Activated CD4-positive, alpha-beta T cell treated with anti-CD3 and anti-CD28 coated beads, Interleukin-2, amount 10 ng/mL, durations not matched to agents 24 days and 14 days (primary cell): ENCODE results near the gene SKIL. TPM values are rescaled to one million over a fixed set of nuclear protein-coding genes. Genes with fewer than 3 reads are reported as not detected.

Source experiments
- DNase-seq: peaks from one replicate; pipeline ENCODE4 v3.0.0; 2022
- H3K27ac Mint-ChIP-seq: one replicate; pipeline ENCODE4 v1.8.0; 2022; ENCODE audit warnings: mild to moderate bottlenecking, mixed read lengths
- H3K27me3 Mint-ChIP-seq: one replicate; pipeline ENCODE4 v1.8.0; 2022; ENCODE audit warnings: mixed read lengths
- H3K36me3 Mint-ChIP-seq: one replicate; pipeline ENCODE4 v1.8.0; 2022; ENCODE audit warnings: low read depth, mild to moderate bottlenecking, mixed read lengths
- H3K4me1 Mint-ChIP-seq: one replicate; pipeline ENCODE4 v1.8.0; 2021; ENCODE audit warnings: mixed read lengths
- H3K4me3 Mint-ChIP-seq: one replicate; pipeline ENCODE4 v1.8.0; 2022; ENCODE audit warnings: mild to moderate bottlenecking, moderate library complexity, mixed read lengths
- H3K9me3 Mint-ChIP-seq: one replicate; pipeline ENCODE4 v1.8.0; 2021; ENCODE audit warnings: mixed read lengths
- intact Hi-C: fragments of 100-400 bp; cut with micrococcal nuclease; formaldehyde crosslinking; loops from one replicate; pipeline ENCODE4 v1.15.1; 2023
- total RNA-seq: library from RNA; stranded (reverse); gene quantifications from 2 replicates; pipeline ENCODE4 v1.2.3, GENCODE V29; 2022

Gene SKIL
- total RNA-seq, 1 donor from 2014 or later: 23.3 TPM

GRCh38 chr3:170442947-170443346, 85.4 kb downstream of the SKIL start:
- intact Hi-C loops: no loop called here
- Mint-ChIP-seq H3K36me3 (no peaks in the 10 kb centered on the region), H3K27ac (no peak overlapping the region), H3K4me1 (peaks cover 2% of the 10 kb centered on the region), H3K4me3 (no peak overlapping the region), H3K27me3 (peaks cover 19% of the 10 kb centered on the region), H3K9me3 (no peaks in the 10 kb centered on the region)
- DNase-seq: no peak

- no peaks in the 10 kb centered on the region for H3K36me3 Mint-ChIP-seq
- H3K27me3 Mint-ChIP-seq: peaks cover 18% of the 10 kb centered on the region
- intact Hi-C loops: no loop called here
- no peak overlapping the region for H3K27ac Mint-ChIP-seq
- DNase-seq: no peak
- H3K4me3 Mint-ChIP-seq: no peak overlapping the region
- no peaks in the 10 kb centered on the region for H3K9me3 Mint-ChIP-seq
- H3K4me1 Mint-ChIP-seq: peaks cover 2% of the 10 kb centered on the region
Measured at GRCh38 chr3:170443457-170443856, 85.9 kb downstream of the SKIL start.

Other genes with a start within 250 kb of the SKIL start
- gene PHC3, start 176.0 kb upstream of the SKIL start, total RNA-seq: 54.7 and 56.4 TPM in 2 replicates
- 19.7 and 32.3 TPM in 2 replicates for gene PRKCI, start 135.3 kb upstream of the SKIL start, total RNA-seq
- gene CLDN11, start 61.2 kb downstream of the SKIL start, total RNA-seq: not detected in 2 replicates
- gene SLC7A14, start 228.4 kb downstream of the SKIL start, total RNA-seq: not detected in 2 replicates